ENCODE results near the gene EEF2K. TPM values are rescaled to one million over a fixed set of nuclear protein-coding genes. Genes with fewer than 3 reads are reported as not detected.
A peak's percentile ranks its signal among the peaks of the same experiment; 100 is the strongest.

Gene EEF2K
- polyA plus RNA-seq, 3 donors from 2014 or later = 1.1 to 3.2 TPM; not detected in 1

DNA sequence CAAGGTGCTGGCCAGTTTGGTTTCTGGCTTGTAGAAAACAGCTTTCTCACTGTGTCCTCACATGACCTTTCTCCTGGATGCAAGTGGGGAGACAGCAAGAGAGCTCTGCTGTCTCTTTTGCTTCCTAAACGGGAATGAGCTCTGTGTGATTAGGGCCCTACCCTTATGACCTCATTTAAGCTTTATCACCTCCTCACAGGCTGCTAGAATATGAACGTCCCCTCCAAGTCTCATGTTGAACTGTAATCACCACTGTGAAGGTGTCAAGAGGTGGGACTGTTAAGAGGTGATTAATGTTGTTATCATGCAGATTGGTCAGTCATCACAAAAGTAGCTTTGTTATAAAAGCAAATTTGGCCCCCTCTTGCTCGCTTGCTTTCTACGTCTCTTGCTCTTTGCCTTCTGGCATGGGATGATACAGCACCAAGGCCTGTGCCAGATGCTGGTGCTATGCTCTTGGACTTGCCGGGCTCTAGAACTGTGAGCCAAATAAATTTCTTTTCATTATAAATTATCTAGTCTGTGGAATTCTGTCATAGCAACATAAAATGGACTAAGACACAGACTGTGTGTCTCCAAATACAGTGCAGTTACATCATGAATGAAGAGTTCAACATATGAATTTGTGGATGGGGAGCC, 76.3 kb downstream of the EEF2K start:
- Mint-ChIP-seq H3K27ac (no peak overlapping the region), H3K9me3 (no peaks in the 10 kb centered on the region), H3K36me3 (peaks cover 16 to 36% (median 20%) of the 10 kb centered on the region in 3 donors), H3K27me3 (ENCODE audit: low read depth in 3 of 3) (no peaks in the 10 kb centered on the region), H3K4me1 (no peaks in the 10 kb centered on the region), H3K4me3 (no peak overlapping the region)
- DNase-seq = no peak

- Mint-ChIP-seq H3K4me1 (no peaks in the 10 kb centered on the region), H3K4me3 (no peak overlapping the region), H3K27ac (peak overlapping the region in 1 of 6 donors; percentile 53), H3K36me3 (peaks cover 13 to 27% (median 14%) of the 10 kb centered on the region in 3 donors), H3K9me3 (no peaks in the 10 kb centered on the region), H3K27me3 (ENCODE audit: low read depth in 3 of 3) (no peaks in the 10 kb centered on the region)
- DNase-seq = no peak
Observed at GRCh38 chr16:22284637-22285036, 78.6 kb downstream of the EEF2K start.

DNA sequence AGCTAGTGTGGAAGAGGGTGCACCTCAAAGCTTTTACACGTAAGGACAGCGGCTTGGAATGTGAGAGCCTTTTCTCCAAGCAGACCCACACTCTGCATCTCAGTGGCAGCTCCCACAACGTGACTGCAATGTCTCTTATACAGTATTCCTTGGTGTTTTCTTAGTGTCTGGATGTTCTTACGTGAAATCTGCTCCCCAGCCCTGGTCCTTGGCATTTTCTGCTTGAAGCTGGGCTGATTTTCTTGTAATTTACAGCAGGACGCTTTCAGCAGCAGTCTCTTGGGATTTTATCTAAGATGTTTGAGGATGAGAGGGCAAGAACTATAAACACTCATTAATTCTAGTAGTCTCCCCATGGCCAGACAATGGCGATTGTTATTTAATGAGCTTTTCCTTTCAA, 79.0 kb downstream of the EEF2K start:
- Mint-ChIP-seq H3K27ac (peak overlapping the region in 1 of 6 donors; percentile 53), H3K9me3 (no peaks in the 10 kb centered on the region), H3K4me1 (no peaks in the 10 kb centered on the region), H3K4me3 (no peak overlapping the region), H3K27me3 (ENCODE audit: low read depth in 3 of 3) (no peaks in the 10 kb centered on the region), H3K36me3 (peaks cover 13 to 26% (median 14%) of the 10 kb centered on the region in 3 donors)
- no peak for DNase-seq

DNA sequence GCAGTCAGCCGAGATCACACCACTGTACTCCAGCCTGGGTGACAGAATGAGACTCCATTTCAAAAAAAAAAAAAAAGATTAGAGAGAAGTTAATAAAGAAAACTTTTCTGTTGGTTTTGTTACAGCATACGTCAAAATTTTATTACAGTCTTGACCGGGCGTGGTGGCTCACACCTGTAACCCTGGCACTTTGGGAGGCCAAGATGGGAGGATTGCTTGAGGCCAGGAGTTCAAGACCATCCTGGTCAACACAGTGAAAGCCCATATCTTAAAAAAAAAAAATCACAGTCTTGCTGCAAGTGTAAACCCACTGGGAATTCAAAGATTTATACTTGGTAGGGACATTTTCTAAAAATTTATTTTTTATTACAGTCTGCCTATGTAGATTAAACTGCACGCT, 84.9 kb downstream of the EEF2K start:
- no peak for DNase-seq
- peaks cover 0 to 3% (median 2%) of the 10 kb centered on the region in 3 donors for H3K27me3 Mint-ChIP-seq (ENCODE audit: low read depth in 3 of 3)
- H3K36me3 Mint-ChIP-seq = no peaks in the 10 kb centered on the region
- H3K9me3 Mint-ChIP-seq = no peaks in the 10 kb centered on the region
- no peak overlapping the region for H3K27ac Mint-ChIP-seq
- H3K4me3 Mint-ChIP-seq = no peak overlapping the region
- H3K4me1 Mint-ChIP-seq = peaks cover under 1 to 3% of the 10 kb centered on the region in 2 donors

DNA sequence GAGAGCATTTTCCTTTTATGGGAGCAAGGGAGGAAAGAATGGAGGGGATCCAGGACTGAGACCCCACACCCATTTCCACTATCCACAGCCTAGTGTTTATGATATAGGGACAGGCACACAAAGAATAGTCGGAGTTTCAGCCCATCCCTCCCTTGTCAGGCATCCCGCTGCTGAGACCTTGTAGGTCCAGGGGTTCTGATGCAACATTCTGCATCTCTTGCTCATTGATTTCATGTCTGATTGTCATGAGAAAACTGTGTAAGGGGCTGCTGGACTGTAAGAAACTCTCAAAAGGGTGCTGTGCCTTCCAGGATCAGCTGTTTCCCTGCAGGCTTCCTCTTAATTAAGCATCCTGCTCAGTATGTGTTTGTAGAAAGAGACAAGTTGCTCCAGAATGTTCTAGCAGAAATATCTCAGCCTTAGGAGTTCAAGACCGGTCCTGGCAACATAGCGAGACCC, 85.8 kb downstream of the EEF2K start:
- no peak for DNase-seq
- Mint-ChIP-seq H3K27me3 (ENCODE audit: low read depth in 3 of 3) (peaks cover 8 to 12% (median 11%) of the 10 kb centered on the region in 3 donors), H3K4me3 (no peak overlapping the region), H3K36me3 (no peaks in the 10 kb centered on the region), H3K9me3 (peaks cover 0 to under 1% (median 0%) of the 10 kb centered on the region in 6 donors), H3K4me1 (peaks cover 8 to 11% of the 10 kb centered on the region in 2 donors), H3K27ac (no peak overlapping the region)

DNA sequence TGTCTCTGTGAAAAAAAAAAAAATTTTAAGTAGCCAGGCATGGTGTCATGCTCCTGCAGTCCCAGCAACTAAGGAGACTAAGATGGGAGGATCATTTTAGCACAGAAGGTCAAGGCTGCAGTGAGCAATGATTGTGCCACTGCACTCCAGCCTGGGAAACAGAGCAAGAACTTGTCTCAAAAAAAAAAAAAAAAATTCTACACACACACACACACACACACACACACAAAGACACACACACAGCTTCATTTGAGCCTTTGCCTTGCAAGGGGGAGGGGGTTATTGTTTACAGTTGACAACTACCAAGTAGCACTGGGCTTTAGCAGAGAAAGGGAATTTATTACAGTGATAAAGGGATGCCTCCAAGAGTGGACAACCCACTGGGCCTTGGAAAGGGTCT, 86.2 kb downstream of the EEF2K start:
- Mint-ChIP-seq H3K27me3 (ENCODE audit: low read depth in 3 of 3) (peaks cover 11 to 16% (median 14%) of the 10 kb centered on the region in 3 donors), H3K9me3 (peaks cover 0 to 3% (median 0%) of the 10 kb centered on the region in 6 donors), H3K36me3 (no peaks in the 10 kb centered on the region), H3K27ac (no peak overlapping the region), H3K4me1 (peaks cover 8 to 13% of the 10 kb centered on the region in 2 donors), H3K4me3 (no peak overlapping the region)
- DNase-seq = no peak

DNA sequence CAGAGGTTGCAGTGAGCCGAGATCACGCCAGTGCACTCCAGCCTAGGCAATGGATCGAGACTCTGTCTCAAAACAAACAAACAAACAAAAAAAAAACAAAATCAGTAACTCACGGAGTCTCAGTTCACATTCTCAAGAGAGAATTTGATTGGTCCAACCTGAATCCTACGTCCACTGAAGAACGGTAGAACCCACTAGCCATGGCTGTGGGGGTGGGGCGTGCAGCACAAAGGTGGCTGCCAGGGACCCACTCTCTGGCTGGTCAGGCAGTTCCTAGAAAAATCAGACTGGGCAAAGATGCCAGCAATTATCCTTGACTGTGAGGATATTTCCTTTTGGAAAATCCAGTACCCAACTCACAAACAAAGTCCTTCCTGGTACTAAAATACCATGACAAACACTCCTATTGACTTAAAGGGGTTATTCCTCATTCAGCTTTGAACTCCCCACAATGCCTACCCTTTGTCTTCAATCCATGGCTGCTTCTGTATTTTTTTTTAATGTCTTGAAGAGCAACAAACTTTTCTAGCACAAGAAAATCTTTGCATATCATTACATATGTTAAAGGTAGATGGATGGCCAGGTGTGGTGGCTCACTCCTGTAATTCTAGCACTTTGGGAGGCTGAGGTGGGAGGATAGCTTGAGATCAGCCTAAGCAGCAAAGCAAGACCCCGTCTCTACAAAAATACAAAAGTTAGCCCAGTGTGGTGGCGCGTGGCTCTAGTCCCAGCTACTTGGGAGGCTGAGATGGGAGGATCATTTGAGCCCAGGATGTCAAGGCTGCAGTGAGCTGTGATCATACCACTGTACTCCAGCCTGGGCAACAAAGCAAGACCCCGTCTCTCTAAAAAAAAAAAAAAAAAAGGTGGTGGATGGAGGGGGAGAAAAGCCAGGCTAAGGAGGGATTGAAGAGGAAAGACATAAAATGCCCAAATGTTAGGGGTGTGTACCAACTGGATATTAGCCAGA, 87.3 kb downstream of the EEF2K start:
- Mint-ChIP-seq H3K36me3 (no peaks in the 10 kb centered on the region), H3K27ac (no peak overlapping the region), H3K4me3 (no peak overlapping the region), H3K27me3 (ENCODE audit: low read depth in 3 of 3) (peaks cover 20 to 27% (median 23%) of the 10 kb centered on the region in 3 donors), H3K9me3 (peaks cover 0 to 3% (median 0%) of the 10 kb centered on the region in 6 donors), H3K4me1 (peaks cover 13 to 19% of the 10 kb centered on the region in 2 donors)
- no peak for DNase-seq

DNA sequence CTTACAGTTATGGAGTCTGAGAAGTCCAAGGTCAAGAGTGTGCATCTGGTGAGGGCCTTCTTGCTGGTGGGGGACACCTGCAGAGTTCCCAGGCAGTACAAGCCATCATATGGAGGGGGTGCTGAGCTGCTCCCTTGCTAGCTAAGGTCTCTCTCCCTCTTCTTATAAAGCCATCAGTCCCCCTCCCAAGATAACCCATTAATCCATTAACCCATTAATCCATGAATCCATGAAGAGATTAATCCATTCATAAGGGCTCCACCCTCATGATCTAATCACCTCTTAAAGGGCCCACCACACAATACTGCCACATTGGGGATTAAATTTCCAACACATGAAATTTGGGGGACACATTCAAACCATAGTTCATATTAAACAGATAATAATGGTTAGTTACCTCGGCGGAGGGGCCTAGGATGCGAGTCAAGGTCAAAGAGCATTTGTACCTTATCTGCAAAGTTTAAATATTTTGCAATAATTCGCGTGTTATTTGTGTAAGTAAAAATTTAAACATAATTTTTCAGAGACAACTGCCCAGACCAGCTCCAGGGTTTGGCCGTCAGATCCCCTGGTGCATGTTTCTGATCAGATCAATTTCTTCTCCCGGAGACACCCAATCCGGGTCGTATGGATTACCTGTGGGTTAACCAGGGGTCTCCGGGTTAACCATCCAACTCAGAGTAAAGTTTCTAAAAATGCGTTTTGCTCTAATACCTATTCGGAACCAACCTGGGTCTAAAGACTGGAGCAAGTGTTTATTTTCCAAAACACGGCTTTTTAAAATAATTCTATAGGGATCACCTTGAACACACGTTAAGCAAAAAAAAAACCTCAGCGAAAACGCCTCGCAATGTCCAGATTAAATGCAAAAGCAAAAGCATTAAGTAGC, 90.4 kb downstream of the EEF2K start:
- peaks cover 22 to 31% (median 31%) of the 10 kb centered on the region in 3 donors for H3K27me3 Mint-ChIP-seq (ENCODE audit: low read depth in 3 of 3)
- peaks cover 0 to 4% (median 0%) of the 10 kb centered on the region in 3 donors for H3K36me3 Mint-ChIP-seq

GRCh38 chr16:22297114-22297870, 91.2 kb downstream of the EEF2K start, which contains the start of gene POLR3E:
Gene POLR3E, plus strand, starts transcription at chr16:22297409. Its CDS starts 5,560 bp downstream, at chr16:22302969.
- Mint-ChIP-seq H3K4me3 (peak within 1 kb of the TSS; percentile 91 to 99 (median 94)), H3K4me1 (peaks cover 38 to 52% of the 10 kb centered on the region in 2 donors), H3K36me3 (peaks cover 0 to 4% (median 4%) of the 10 kb centered on the region in 3 donors), H3K27me3 (ENCODE audit: low read depth in 3 of 3) (peaks cover 22 to 31% (median 29%) of the 10 kb centered on the region in 3 donors), H3K9me3 (peaks cover 0 to 3% (median 0%) of the 10 kb centered on the region in 6 donors), H3K27ac (peak within 1 kb of the TSS; percentile 97 to 100 (median 99))
- DNase-seq = peak; percentile 100

More for the DNA sequence above, 90.4 kb downstream of the EEF2K start:
- DNase-seq = no peak
- Mint-ChIP-seq H3K27ac (peak overlapping the region; percentile 96 to 100 (median 99)), H3K4me3 (peak overlapping the region; percentile 91 to 99 (median 94)), H3K4me1 (peaks cover 35 to 47% of the 10 kb centered on the region in 2 donors), H3K9me3 (peaks cover 0 to 3% (median 0%) of the 10 kb centered on the region in 6 donors)

- peak; percentile 79 to 85 (median 83) for DNase-seq
- peak overlapping the region; percentile 97 to 100 (median 99) for H3K27ac Mint-ChIP-seq
- peaks cover 0 to 3% (median 0%) of the 10 kb centered on the region in 6 donors for H3K9me3 Mint-ChIP-seq
- H3K4me1 Mint-ChIP-seq = peaks cover 40 to 58% of the 10 kb centered on the region in 2 donors
- peaks cover 0 to 6% (median 4%) of the 10 kb centered on the region in 3 donors for H3K36me3 Mint-ChIP-seq
- peaks cover 22 to 31% (median 29%) of the 10 kb centered on the region in 3 donors for H3K27me3 Mint-ChIP-seq (ENCODE audit: low read depth in 3 of 3)
- peak overlapping the region; percentile 91 to 99 (median 94) for H3K4me3 Mint-ChIP-seq
Observed at GRCh38 chr16:22297871-22298733, 92.0 kb downstream of the EEF2K start.

GRCh38 chr16:22299036-22299435, 93.0 kb downstream of the EEF2K start:
- no peak for DNase-seq
- Mint-ChIP-seq H3K27ac (peak overlapping the region; percentile 97 to 100 (median 99)), H3K9me3 (peaks cover 0 to 3% (median 0%) of the 10 kb centered on the region in 6 donors), H3K4me3 (peak overlapping the region in 4 of 5 donors; percentile 91 to 99 (median 94)), H3K36me3 (peaks cover 0 to 10% (median 4%) of the 10 kb centered on the region in 3 donors), H3K27me3 (ENCODE audit: low read depth in 3 of 3) (peaks cover 24 to 31% (median 29%) of the 10 kb centered on the region in 3 donors), H3K4me1 (peaks cover 40 to 62% of the 10 kb centered on the region in 2 donors)

Measured in immature natural killer cell (primary cell).